DMS 273 (cell line): ENCODE measurements around the gene EML4.

Source experiments
- DNase-seq: peaks from one replicate; lab custom pipeline; 2025; ENCODE audit not compliant: unreplicated experiment; lab: John Stamatoyannopoulos, UW

Gene EML4

GRCh38 chr2:42194428-42194827, 25.3 kb downstream of the EML4 start:
- no peak for DNase-seq

GRCh38 chr2:42195559-42195958, 26.4 kb downstream of the EML4 start:
- DNase-seq = peak; percentile 36

- DNase-seq = no peak
Measured at GRCh38 chr2:42196070-42196402, 26.9 kb downstream of the EML4 start.

- DNase-seq = peak; percentile 96
Measured at GRCh38 chr2:42196403-42197267, 27.5 kb downstream of the EML4 start.

- no peak for DNase-seq
Measured at GRCh38 chr2:42197792-42198191, 28.6 kb downstream of the EML4 start.

GRCh38 chr2:42198466-42198865, 29.3 kb downstream of the EML4 start:
- no peak for DNase-seq

GRCh38 chr2:42199002-42199401, 29.8 kb downstream of the EML4 start:
- DNase-seq = no peak

GRCh38 chr2:42199626-42200025, 30.5 kb downstream of the EML4 start:
- DNase-seq = no peak

- no peak for DNase-seq
Measured at GRCh38 chr2:42200926-42201855, 32.0 kb downstream of the EML4 start.

GRCh38 chr2:42202634-42203008, 33.5 kb downstream of the EML4 start:
- DNase-seq = no peak

- no peak for DNase-seq
Measured at GRCh38 chr2:42203792-42204191, 34.6 kb downstream of the EML4 start.

GRCh38 chr2:42205337-42205736, 36.2 kb downstream of the EML4 start:
- no peak for DNase-seq

GRCh38 chr2:42207826-42208225, 38.7 kb downstream of the EML4 start:
- DNase-seq = no peak

GRCh38 chr2:42210203-42210602, 41.0 kb downstream of the EML4 start:
- DNase-seq = no peak

GRCh38 chr2:42211291-42211690, 42.1 kb downstream of the EML4 start:
- no peak for DNase-seq

- no peak for DNase-seq
Measured at GRCh38 chr2:42214669-42215068, 45.5 kb downstream of the EML4 start.

- DNase-seq = no peak
Measured at GRCh38 chr2:42216694-42217093, 47.5 kb downstream of the EML4 start.

- DNase-seq = no peak
Measured at GRCh38 chr2:42217307-42217706, 48.2 kb downstream of the EML4 start.

- no peak for DNase-seq
Measured at GRCh38 chr2:42217914-42218313, 48.8 kb downstream of the EML4 start.

- DNase-seq = no peak
Measured at GRCh38 chr2:42218712-42219111, 49.6 kb downstream of the EML4 start.

GRCh38 chr2:42219160-42219559, 50.0 kb downstream of the EML4 start:
- DNase-seq = no peak

- DNase-seq = no peak
Measured at GRCh38 chr2:42220566-42220965, 51.4 kb downstream of the EML4 start.
